Retinal pigment epithelial cell (primary cell): ENCODE data around the gene ECEL1.

Experiments
- DNase-seq: peaks from one replicate; pipeline ENCODE4 v3.0.0-alpha.2; 2010; ENCODE audit warnings: low read depth
- H3K4me3 ChIP-seq: 2 replicates; pipeline ENCODE4 v1.5.1; 2011; ENCODE audit warnings: mild to moderate bottlenecking, low read length, control low read depth, moderate library complexity
- CTCF ChIP-seq: conservative IDR thresholded peaks from 2 replicates; pipeline ENCODE4 v1.5.1; 2011; ENCODE audit warnings: low read depth, low read length, control low read depth, inconsistent platforms

Gene ECEL1

DNA sequence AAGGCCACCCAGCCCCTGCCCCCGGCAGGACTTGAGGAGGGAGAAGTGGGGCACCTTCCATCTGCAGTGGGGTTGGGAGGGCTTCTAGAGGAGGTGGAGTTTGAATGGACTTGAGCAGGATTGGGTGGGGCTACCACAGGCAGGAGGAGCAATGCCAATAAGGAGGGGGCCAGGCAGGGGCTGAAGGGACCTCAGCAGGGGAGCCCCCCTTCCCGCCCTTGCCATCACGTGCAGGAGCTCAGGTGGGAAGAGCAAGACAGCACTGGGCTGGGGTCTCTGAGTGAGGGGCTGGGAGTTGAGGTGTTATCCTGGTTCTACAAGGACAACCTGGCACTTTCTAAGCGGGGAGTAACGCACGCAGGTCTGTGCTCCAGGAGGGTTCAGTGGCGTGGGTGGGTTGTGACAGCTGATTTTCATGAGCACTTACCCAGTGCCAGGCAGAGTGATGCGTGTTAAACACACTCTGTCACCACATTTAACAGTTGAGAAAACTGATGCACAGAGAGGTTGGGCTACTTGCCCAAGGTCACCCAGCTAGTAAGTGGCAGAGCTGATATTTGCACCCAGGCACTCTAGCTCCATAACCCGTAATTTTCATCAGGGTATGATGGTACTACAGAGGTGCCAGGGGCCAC is 43.1 kb upstream of the ECEL1 start:
- H3K4me3 ChIP-seq = no peak overlapping the region
- TF ChIP-seq CTCF = no peak
- DNase-seq = no peak

DNA sequence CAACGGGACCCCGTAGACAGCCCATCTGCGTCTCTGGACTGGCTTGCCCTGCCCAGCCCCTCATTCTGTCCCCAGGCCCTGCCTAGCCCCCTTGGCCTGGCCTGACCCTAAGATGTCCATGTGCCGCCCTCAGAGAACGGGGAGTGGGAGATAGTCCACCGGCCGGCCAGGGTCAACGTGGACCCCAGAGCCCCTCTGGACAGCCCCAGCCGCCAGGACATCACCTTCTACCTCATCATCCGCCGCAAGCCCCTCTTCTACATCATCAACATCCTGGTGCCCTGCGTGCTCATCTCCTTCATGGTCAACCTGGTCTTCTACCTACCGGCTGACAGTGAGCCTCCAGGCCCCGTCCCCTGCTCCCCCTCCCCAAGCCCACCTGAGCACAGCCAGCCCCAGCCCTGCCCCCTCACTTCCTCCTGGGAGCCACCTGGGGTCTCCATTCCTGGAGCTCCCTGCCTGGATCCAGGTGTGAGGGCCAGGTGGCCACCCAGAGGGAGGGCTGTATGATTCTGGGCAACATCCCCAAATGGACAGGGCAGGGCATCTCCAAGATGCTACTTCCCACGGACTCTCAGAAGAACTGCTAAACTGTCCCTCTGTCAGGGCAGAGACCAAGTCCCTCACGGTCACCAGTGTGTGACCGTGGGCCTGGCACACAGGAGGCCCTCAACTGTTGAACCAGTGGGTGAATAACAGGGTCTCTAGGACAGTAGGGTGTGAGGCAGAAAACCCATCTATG is 42.3 kb upstream of the ECEL1 start:
- DNase-seq = no peak
- H3K4me3 ChIP-seq = no peak overlapping the region
- no peak for TF ChIP-seq CTCF

DNA sequence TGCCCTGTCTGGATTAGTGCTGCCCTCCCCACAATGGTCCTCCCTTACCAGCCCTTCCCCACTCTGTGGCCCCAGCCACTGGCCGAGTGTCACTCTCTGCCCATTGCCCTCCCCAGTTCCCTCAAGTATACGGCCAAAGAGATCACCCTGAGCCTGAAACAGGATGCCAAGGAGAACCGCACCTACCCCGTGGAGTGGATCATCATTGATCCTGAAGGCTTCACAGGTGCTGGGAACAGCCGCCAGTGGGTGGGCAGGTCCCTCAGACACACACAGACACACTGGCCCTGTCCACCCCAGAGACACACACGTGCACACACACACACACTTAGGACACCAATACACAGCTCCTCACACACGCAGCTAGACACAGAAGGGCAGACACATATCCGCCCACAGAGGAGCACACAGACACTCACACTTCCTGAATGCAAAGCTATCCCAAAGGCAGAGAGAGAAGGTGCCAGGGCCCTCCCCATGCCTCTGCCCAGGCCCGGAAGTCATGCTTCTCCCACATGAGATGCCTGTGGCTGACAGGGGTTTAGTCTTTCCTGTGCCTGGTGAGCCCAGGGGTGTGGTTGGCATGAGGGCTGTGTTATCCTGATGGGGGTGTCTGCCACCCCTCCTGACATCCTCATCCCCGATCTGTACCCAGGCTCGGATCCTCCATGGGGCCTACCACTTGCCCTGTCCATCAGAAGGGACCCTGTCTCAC is 41.3 kb upstream of the ECEL1 start:
- DNase-seq = no peak
- no peak for TF ChIP-seq CTCF
- no peak overlapping the region for H3K4me3 ChIP-seq

- no peak for TF ChIP-seq CTCF
- no peak overlapping the region for H3K4me3 ChIP-seq
- no peak for DNase-seq
Measured at GRCh38 chr2:232527905-232528470, 40.4 kb upstream of the ECEL1 start.

DNA sequence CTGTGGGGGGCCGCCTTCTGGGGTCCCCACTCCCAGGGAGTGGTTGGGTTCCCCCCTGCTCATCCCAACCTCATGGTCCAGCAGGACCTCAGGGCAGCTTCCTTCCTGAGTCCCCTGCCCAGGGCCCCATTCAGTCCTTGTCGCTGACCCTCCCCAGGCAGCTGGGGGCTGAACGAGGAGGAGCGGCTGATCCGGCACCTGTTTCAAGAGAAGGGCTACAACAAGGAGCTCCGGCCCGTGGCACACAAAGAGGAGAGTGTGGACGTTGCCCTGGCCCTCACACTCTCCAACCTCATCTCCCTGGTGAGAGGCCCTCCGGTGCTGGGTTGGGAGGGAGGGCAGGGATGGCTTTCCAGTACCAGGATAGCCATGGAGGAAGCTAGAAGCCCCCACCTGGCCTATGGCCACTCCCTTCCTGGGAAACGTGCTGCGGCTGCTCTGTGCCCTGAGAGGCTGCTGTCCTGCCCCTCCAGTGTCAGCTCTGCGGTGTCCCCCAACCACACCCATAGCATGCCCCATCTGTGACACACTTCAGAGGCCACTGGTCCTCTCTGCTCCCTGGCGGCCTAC is 38.8 kb upstream of the ECEL1 start:
- DNase-seq = no peak
- no peak overlapping the region for H3K4me3 ChIP-seq
- no peak for TF ChIP-seq CTCF

- no peak within 1 kb of the TSS for H3K4me3 ChIP-seq
- no peak for TF ChIP-seq CTCF
- DNase-seq = no peak
Measured at GRCh38 chr2:232525791-232526371, 38.2 kb upstream of the ECEL1 start, which contains the start of gene CHRND. TSS of gene CHRND (plus strand) at chr2:232526160. CDS start at chr2:232526216, 56 bp downstream.
